Measurements from ENCODE around the gene PCED1A.
"Not testable (repeated sequence)": the region's sequence is repeated elsewhere in the genome, so short reads cannot be mapped to it uniquely, and the experiment has no call there.

PCED1A gene

GRCh38 chr20:2865630-2866029 is 25.2 kb upstream of the PCED1A start:
- DNase-seq (ENCODE audit: low spot score) = no peak

GRCh38 chr20:2865101-2865500 is 24.6 kb upstream of the PCED1A start:
- DNase-seq (ENCODE audit: low spot score) = no peak

GRCh38 chr20:2864626-2865025 is 24.2 kb upstream of the PCED1A start:
- DNase-seq (ENCODE audit: low spot score) = no peak

- DNase-seq (ENCODE audit: low spot score) = no peak
Observed at GRCh38 chr20:2859330-2860121, 19.1 kb upstream of the PCED1A start.

- DNase-seq (ENCODE audit: low spot score) = no peak
Observed at GRCh38 chr20:2858591-2858990, 18.1 kb upstream of the PCED1A start.

- no peak for DNase-seq (ENCODE audit: low spot score)
Observed at GRCh38 chr20:2851086-2851485, 10.6 kb upstream of the PCED1A start.

- no peak for DNase-seq (ENCODE audit: low spot score)
Observed at GRCh38 chr20:2849529-2849928, 9.1 kb upstream of the PCED1A start.

GRCh38 chr20:2847802-2848201 is 7.3 kb upstream of the PCED1A start:
- no peak for DNase-seq (ENCODE audit: low spot score)

- DNase-seq (ENCODE audit: low spot score) = no peak
Observed at GRCh38 chr20:2846698-2847097, 6.2 kb upstream of the PCED1A start.

GRCh38 chr20:2845607-2846006 is 5.2 kb upstream of the PCED1A start:
- no peak for DNase-seq (ENCODE audit: low spot score)

GRCh38 chr20:2840967-2841531 is 594 bp upstream of the PCED1A start:
- DNase-seq (ENCODE audit: low spot score) = peak; percentile 54

- DNase-seq (ENCODE audit: low spot score) = no peak
Observed at GRCh38 chr20:2839732-2840137, 720 bp downstream of the PCED1A start.

GRCh38 chr20:2838847-2839671 is 1.4 kb downstream of the PCED1A start:
- no peak for DNase-seq (ENCODE audit: low spot score)

- no peak for DNase-seq (ENCODE audit: low spot score)
Observed at GRCh38 chr20:2838170-2838797, 2.2 kb downstream of the PCED1A start.

- DNase-seq (ENCODE audit: low spot score) = no peak
Observed at GRCh38 chr20:2837221-2837960, 3.1 kb downstream of the PCED1A start.

GRCh38 chr20:2836035-2836434 is 4.4 kb downstream of the PCED1A start:
- no peak for DNase-seq (ENCODE audit: low spot score)

- no peak for DNase-seq (ENCODE audit: low spot score)
Observed at GRCh38 chr20:2835331-2835796, 5.1 kb downstream of the PCED1A start.

GRCh38 chr20:2834401-2835110 is 5.9 kb downstream of the PCED1A start:
- DNase-seq (ENCODE audit: low spot score) = no peak

GRCh38 chr20:2833761-2834160 is 6.7 kb downstream of the PCED1A start:
- no peak for DNase-seq (ENCODE audit: low spot score)

- not testable (repeated sequence) for DNase-seq (ENCODE audit: low spot score)
Observed at GRCh38 chr20:2831206-2831605, 9.2 kb downstream of the PCED1A start.

- no peak for DNase-seq (ENCODE audit: low spot score)
Observed at GRCh38 chr20:2829376-2829775, 11.1 kb downstream of the PCED1A start.

Data from SW480 (cell line).